Thyroid gland (tissue), 4 donors: ENCODE data around the gene PTCD2. TPM values are rescaled to one million over a fixed set of nuclear protein-coding genes. Genes with fewer than 3 reads are reported as not detected.

ENCODE experiments used
- DNase-seq, 2 donors: peaks; one replicate each; pipeline ENCODE4 v3.0.0-alpha.2; 2019
- H3K27ac ChIP-seq, 3 donors: fragments of 200-600 bp; sonication (generic); 1 replicate in 2 of 3; 2 replicates in 1 of 3; pipeline ENCODE4 v1.5.1; 2016 to 2019; ENCODE audit warnings: mild to moderate bottlenecking in 1 of 3, moderate library complexity in 1 of 3
- H3K27me3 ChIP-seq: fragments of 200-600 bp; sonication (generic); one replicate; pipeline ENCODE4 v1.5.1; 2019
- H3K36me3 ChIP-seq, 2 donors: fragments of 200-600 bp; sonication (generic); one replicate each; pipeline ENCODE4 v1.5.1; 2016 to 2019
- H3K4me1 ChIP-seq, 2 donors: fragments of 200-600 bp; sonication (generic); one replicate each; pipeline ENCODE4 v1.5.1; 2017 to 2019
- H3K4me3 ChIP-seq, 3 donors: fragments of 200-600 bp; sonication (generic); replicated peaks in 1 of 3; 1 replicate in 2 of 3; 2 replicates in 1 of 3; pipeline ENCODE4 v1.5.1; 2016; ENCODE audit warnings: mild to moderate bottlenecking in 1 of 3
- H3K9me3 ChIP-seq: fragments of 200-600 bp; sonication (generic); one replicate; pipeline ENCODE4 v1.5.1; 2017
- CTCF ChIP-seq, 6 experiments: fragments of 200-600 bp in 3 of 6; fragments of 450-650 bp in 3 of 6; sonication (generic) in 3 of 6; IDR thresholded peaks; one replicate each; pipeline ENCODE4 v1.5.1; 2016 to 2019; ENCODE audit warnings: antibody characterized with exemption in 6 of 6, mild to moderate bottlenecking in 2 of 6, inconsistent platforms in 1 of 6, moderate library complexity in 1 of 6
- POLR2A ChIP-seq, 2 donors: fragments of 450-650 bp; IDR thresholded peaks; one replicate each; pipeline ENCODE4 v1.6.1; 2017; ENCODE audit warnings: antibody characterized with exemption in 2 of 2, mild to moderate bottlenecking in 2 of 2, moderate library complexity in 1 of 2
- WGBS, 2 donors: methylation state at CpG; one replicate each; pipeline ENCODE4 v1.1.5; 2017; 5-methylcytosine and 5-hydroxymethylcytosine counted together
- intact Hi-C: fragments of 100-400 bp; cut with DNase I; formaldehyde crosslinking; loops from one replicate; pipeline ENCODE4 v1.15.1; 2023
- small RNA-seq: library from RNA; depleted of rRNA; stranded (forward); fragments of <200 nt; gene quantifications from one replicate; pipeline ENCODE3, GENCODE V24; 2016
- total RNA-seq, 4 donors: library from RNA; depleted of rRNA; stranded (reverse); fragments of >200 nt; gene quantifications; one replicate each; pipeline ENCODE4 v1.2.3, GENCODE V29; 2016

PTCD2 gene
- total RNA-seq, 4 donors from 2014 or later = 7.8 to 15.9 (median 11.5) TPM

GRCh38 chr5:72415616-72416325, 95.6 kb downstream of the PTCD2 start:
- Histone ChIP-seq H3K27ac (no peak overlapping the region), H3K27me3 (no peaks in the 10 kb centered on the region), H3K4me3 (no peak overlapping the region), H3K9me3 (no peaks in the 10 kb centered on the region), H3K36me3 (no peaks in the 10 kb centered on the region), H3K4me1 (no peaks in the 10 kb centered on the region)
- DNase-seq = no peak
- intact Hi-C loops = no loop called here
- WGBS, 2 donors = 91 to 96% methylated on average over 5 of the region's 5 CpGs
- no peak for TF ChIP-seq CTCF (IDR thresholded peaks at IDR 0.05)
- no peak for TF ChIP-seq POLR2A (IDR thresholded peaks at IDR 0.05)

GRCh38 chr5:72417333-72418062, 97.3 kb downstream of the PTCD2 start:
- TF ChIP-seq POLR2A (IDR thresholded peaks at IDR 0.05) = no peak
- no peak for TF ChIP-seq CTCF (IDR thresholded peaks at IDR 0.05)
- WGBS, 2 donors = 88 to 96% methylated on average over 37 to 40 of the region's 48 CpGs
- intact Hi-C loops = no loop called here
- H3K36me3 ChIP-seq = no peaks in the 10 kb centered on the region
- no peak overlapping the region for H3K4me3 ChIP-seq
- H3K27me3 ChIP-seq = no peaks in the 10 kb centered on the region
- H3K27ac ChIP-seq = no peak overlapping the region
- no peaks in the 10 kb centered on the region for H3K9me3 ChIP-seq
- DNase-seq = no peak
- no peaks in the 10 kb centered on the region for H3K4me1 ChIP-seq

Small RNAs within 50 kb of the gene (small RNA-seq; reads per million reads assigned to genes)
- gene RN7SL153P = not detected

Other genes with a start within 250 kb of the PTCD2 start
- 10 to 100 TPM; 40.3 to 94.9 (median 56.3) TPM for gene MAP1B, start 212.9 kb upstream of the PTCD2 start, total RNA-seq
- gene MRPS27, start 133 bp upstream of the PTCD2 start, total RNA-seq = 10 to 100 TPM; 71.4 to 86.1 (median 80.4) TPM
- 10 to 100 TPM in 1 of 4 donors, 1 to 10 TPM in 3; 1.3 to 14.7 (median 3.0) TPM for gene ZNF366, start 187.0 kb downstream of the PTCD2 start, total RNA-seq